ENCODE measurements around the gene MN1.
A peak's percentile ranks its signal among the peaks of the same experiment; 100 is the strongest.

Gene MN1

DNA sequence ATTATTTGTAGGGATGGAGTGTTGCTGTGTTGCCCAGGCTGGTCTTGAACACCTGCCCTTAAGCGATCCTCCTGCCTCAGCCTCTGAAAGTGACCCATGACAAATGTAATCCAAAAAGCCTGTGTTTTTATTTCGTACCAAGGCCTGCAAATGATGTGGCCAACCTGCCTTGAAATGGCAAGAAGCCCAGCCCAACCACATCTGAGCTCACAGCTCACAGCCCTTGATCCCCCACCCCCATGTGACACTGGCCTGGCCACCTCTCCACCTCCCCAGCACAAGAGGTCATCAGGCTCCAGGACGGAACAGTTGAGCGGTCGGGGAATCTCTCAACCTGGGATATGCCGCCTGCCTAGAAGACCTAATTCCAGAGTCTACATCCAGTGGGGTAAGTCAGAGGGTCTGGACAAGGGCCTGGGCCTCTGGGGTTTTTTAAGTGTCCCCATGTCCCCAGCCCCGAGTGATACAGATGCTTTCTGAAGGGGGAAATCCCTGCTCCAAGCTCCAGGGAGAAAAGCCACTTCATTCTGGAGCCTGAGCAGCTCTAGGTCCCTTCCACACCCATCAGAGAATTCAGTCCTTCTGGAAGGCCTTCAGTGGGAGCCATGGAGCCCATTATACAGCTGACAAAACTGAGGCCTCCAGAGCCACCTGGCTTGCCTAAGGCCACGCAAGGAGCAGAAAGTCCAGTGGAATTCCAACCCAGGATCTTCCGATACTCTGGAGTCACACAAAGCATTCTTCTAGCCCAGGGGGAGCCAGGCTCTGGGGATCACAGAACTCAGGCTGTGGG, 70.7 kb downstream of the MN1 start:
- DNase-seq, result no peak

DNA sequence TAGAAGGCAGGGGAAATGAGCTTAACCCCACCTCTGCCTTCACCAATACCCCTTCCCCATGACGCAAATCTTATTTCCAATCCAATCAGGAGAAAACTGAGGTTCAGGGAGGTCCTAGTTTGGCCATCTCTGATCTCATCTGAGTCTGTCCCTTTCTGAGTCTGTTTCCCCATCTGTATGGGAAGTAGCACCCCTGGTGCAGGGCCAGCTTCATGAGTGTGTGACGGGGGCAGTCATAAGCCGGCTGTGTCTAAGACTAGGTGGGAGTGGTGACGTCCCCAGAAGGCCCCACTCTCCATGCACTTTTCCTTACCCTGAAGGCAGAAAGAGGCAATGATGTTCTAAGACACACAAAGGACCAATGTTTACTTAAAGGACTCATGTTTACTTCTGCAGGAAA, 72.3 kb downstream of the MN1 start:
- DNase-seq, result peak; percentile 56 to 61

DNA sequence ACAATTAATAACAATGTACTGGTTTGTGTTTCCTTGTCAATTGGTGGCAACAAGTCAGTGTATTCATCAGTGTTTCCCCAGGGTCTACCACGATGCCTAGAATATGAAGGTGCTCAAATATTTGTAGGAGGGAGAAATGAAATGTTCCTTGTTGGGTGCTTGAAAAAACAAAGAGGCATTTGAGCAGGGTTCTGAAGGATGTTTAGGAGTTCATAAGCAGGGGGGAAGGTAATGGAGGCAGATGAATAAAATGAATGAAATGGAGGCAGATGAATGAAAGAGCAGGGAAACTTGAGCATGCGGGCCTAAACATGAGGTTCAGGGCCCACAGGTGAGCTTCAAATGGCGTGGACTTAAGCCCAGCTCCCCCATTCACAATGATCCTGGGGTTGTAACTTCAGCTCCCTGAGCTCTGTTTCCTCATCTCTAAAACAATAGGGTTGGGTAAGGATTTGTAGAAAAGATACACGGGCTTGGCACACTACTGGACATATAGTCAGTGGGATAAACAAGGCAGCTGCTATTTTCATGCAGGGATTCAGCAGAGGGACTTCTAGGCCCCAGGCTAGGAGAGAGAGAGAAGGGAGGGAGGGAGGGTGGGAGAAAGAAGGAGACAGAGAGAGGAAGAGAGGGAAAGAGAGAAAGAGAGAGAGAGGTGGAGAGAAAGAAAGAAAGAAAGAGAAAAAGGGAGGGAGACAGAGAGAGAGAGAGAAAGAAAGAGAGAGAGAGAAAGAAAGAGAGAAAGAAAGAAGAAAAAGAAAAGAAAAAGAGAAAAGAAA, 73.7 kb downstream of the MN1 start:
- no peak for DNase-seq

DNA sequence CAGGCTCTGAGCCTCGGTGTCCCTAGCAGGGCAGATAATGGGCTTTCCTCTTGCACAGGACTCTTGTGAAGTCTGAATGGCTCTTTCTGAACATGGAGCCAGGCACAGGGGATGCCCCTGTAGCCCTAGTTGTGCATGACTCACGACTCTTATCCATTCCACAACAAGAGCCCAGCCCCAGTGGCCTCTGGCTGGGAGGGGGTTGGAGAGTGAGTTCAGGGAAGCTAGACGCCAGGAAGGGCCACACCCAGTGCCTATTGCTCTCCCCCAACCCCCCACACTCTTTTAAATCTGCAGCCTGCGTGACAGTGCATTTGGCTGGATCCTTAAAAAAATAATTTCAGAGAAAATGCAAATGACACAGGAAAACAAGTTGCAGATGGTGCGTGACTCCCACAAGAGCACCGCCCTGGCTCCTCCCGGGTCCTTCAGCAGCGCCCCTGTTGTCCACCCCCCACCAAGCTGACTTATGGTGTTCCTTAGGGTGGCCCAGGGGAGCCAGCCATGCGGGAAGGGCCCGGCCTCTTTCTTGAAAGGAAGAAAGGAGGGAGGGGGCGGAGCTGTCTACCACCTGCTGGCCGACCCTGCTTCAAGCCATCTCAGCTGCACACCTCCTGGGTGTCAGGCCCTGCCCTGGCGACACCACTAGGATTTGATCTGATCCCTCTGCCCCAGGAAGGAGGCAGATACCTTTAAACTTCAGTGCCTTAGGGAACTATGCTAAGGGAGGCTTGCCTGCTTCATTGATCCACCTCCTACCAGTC, 74.7 kb downstream of the MN1 start:
- peak; percentile 73 to 88 for DNase-seq

DNA sequence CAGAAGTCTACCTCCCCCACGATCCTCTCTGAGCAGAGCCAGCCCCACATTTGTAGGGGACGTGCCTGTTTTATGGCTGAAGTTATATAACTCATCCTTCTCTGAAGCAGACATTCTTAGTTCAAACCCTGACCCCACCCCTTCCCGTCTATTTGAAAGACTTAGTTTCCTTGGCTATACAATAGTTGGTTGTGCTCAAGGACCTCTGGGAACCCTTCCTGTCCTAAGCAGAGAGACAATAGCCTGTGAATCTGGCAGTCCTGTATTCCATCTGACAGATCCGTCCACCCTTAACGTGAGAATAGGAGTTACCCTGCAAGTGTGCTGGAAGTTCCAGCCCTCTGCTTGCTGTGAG, 75.2 kb downstream of the MN1 start:
- DNase-seq, result no peak

DNA sequence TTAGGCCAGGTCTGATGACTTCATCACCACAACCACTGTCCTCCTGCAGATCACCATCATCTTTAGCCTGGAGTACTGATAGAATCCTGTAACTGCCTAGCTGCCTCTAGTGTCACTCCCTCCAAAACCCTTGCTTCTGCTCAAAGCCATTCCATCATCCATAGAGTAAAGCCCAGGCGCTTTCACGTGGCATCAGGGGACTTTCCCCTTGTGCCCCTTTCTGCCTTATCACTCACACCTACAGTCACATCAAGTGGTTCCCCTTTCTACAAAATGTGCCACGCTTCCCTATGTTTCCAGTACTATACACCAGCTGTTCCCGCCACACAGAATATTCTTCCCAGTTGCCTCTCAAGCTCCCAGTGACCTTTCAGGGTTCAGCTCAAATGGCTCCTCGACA, 75.9 kb downstream of the MN1 start:
- DNase-seq, result peak; percentile 36 to 70

DNA sequence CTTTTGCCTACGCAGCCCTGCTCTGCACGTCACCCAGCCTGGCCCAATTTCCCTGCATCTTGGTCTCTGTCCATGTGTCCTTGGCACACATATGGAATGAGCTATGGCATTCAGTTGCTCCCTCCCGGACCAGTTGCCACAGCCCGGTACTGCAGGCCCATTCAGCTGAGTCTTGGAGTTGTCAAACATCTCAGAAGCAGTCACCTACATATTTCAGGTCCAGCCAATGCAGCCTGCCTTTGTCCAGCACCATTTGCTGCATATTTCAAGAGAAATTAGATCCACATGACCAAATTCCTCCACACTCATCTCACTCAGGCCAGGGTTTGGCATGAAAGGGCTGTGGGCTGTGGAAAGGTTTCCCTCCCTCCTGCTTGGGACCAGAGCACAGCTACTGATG, 76.8 kb downstream of the MN1 start:
- DNase-seq, result no peak

DNA sequence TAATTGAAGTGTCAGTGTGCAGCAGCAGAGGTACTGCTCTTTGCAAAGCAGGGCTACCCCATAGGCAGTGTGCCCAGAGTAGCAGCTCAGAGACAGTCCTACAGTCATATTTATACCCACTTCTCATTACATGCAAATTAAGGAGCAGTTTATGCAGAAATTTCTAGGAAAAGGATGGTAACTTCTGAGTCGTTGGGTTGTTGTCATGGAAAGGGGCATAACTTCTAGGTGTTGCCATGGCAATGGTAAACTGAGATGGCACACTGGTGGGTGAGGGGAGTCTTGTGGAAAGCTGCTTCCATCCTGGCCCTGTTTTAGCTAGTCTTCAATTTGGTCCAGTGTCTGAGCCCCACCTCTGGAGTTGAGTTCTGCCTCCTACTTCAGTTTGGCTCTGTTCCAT, 77.4 kb downstream of the MN1 start:
- no peak for DNase-seq

DNA sequence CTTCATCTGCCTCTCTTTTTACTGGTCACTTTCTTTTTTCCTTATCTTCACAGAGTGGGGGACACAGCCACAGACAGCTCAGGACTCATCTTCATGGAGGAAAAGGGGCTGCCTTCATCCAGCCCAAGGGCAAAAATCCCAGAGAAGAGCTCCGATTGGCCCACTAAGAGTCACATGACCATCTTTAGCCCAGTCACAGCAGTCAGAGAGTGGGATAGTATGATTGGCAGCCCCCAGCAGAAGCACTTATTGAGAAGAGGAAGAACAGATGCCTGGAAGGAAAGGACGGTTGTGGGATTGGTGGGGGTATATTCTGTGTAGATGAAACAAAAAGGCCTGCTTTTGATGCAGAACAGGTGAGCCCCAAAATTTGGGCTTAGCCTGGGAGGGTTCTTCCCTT, 77.8 kb downstream of the MN1 start:
- DNase-seq, result no peak

DNA sequence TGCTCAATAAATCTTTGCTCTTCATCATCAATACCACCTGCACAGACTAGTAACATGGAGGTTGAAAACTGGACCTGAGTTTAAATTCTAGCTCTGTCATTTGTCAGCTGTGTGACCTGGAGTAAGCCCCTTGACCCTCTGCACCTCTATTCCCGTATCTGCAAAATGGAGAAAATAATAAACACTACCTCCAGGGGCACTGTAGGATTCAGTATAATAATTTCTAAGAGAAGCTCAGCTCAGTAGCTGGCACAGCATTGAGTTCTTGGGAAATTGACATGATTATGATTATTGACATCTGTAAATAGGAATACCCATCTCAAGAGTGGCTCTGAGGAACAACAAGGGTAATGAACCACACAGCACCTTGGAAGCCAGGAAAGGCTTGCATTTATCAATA, 78.4 kb downstream of the MN1 start:
- DNase-seq, result peak in 1 of 2 donors; percentile 23

DNA sequence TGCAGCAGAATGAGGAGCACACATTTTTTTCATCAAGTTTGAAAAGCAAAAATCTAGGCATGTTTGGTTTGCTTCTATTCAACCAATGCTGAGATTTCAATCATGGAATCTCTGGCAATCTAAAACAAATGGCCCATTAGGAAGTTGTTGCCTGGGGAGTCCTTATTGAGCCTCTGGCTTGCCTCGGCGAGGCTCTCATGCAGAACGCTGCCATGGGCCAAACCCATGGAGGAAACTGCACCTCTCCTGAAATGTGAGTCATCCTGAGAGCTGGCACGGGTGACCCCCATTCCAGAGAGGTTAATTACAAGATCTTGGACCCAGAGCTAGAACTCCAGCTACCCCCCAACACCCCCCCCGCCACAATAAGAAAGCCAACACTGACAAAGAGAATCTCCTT, 80.7 kb downstream of the MN1 start:
- no peak for DNase-seq

DNA sequence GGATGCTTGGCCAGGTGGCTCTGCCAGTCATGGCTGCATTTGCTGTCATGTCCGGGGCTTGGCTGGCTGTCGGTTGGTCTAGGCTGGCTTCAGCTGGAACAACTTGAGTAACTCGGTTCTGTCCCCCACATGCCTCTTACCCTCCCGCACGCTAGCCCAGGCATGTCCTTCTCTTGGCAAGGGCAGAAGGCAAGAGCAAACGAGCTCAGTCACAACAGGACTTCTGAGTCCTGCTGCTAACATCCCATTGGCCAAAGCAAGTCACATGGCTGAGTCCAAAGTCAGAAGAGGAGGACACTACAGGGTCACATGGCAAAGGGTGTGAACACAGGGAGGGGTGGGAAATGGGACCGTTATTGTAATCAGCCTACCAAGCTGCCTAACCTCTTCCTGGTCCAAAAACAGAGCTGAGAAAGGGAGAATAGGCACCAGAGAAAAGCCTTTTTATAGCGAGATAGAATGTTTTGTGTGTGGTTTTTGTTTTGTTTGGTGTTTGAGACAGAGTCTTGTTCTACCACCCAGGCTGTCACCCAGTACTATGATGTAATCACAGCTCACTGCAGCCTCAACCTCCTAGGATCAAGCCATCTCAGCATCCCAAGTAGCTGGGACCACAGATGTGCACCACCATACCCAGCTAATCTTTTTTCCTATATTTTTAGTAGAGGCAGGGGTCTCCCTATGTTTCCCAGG, 81.9 kb downstream of the MN1 start:
- DNase-seq, result peak; percentile 25 to 46

DNA sequence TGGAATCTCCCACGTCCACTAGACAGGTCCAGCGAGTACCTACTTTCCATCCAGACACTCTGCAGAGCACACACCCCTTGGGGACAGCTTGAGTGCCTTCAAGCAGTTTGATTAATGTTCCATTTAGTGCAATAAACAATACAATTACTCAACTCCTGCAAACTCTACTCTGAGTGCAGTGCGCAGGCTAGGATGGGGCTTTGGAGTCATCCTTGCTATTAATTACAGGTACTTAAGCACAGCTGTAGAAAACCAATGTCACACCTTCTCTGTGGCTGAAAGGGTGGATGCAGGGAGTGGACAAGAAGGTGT, 82.6 kb downstream of the MN1 start:
- no peak for DNase-seq

DNA sequence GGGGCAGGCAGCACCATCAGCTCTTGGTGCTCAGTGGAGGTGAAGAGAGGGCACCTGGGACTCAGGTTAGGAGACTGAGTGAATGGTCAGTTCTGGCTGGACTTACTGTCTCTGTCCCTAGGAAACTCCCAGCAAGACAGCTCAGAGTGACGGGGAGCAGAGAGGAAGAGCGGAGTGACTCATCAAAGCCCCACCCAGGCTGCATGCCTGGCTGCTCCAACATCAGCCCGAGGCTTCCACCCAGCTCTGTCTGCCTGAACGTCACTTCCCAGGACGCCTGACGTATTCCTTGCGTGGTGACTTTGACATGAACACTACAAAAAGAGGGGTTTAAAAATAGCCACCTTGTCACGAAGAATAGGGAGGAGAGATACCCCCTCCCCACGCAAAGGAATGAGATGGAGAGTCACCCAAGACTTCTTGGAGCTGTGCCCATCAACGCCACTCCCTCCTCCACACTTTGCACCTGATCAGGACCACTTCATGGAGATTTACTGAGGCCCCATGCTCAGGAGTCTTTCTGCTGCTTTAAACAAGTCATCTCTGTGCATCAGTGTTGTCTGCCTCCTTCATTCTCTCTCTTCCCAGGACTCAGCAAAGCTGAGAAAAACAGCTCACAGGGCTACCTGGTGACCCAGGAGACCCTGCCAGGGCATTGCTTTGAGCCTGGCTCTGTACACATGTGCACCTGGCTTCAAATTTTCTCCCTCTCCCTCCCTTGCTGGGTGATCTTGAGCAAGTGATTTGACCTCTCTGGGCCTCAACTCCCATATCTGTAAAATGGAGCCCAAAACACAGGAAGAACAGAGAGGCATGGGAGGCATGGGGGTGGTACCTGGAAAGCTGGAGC, 83.1 kb downstream of the MN1 start:
- peak; percentile 84 to 90 for DNase-seq

DNA sequence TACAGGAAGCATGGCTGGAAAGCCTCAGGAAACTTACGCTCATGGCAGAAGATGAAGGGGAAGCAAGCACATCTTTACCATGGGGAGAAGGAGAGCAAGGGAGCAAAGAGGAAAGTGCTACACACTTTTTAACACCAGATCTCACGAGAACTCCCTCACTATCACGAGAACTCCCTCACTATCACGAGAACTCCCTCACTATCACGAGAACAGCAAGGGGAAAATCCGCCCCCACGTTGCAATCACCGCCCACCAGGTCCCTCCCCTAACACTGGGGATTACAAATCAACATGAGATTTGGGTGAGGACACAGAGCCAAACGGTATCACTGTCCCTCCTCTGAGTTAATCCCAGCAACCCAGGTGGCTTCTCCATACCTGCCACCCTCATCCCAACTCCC, 84.5 kb downstream of the MN1 start:
- peak in 1 of 2 donors; percentile 23 for DNase-seq

DNA sequence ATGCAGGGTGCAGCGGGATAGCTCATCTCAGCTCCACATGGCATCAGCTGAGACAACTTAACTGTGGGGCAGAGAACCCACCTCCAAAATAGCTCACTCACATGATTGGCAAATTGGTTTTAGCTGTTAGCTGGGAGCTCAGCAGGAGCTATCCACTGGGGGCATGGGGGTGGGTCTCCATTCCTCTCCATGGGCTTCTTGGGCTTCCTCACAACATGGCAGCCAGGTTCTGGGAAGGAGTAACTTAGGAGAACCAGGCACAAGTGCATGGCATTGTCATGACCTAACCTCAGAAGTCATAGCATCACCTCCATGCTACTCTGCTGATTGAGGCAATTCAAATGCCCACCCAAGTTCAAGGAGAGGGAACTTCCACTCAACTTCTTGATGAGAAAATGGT, 85.5 kb downstream of the MN1 start:
- no peak for DNase-seq

DNA sequence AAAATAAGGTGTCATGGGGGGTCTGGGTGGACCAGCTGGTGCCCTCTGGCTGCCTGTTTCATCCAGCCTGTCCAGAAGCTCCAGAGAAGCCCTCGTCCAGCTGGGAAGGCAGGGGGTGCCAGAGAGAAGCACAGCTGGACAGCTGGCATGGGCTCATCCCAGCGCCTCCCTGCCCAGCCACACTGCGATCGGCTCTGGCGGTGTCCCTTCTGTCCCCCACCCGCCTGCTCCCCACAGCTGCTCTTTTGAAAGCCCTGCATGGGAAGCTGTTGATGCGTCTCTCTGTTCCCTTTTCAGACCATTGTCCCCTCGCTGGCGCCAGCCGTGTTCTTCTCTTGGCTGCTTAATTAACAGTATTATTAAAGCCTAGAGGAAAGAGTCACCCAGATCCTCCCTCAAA, 86.5 kb downstream of the MN1 start:
- peak in 1 of 2 donors; percentile 16 for DNase-seq

DNA sequence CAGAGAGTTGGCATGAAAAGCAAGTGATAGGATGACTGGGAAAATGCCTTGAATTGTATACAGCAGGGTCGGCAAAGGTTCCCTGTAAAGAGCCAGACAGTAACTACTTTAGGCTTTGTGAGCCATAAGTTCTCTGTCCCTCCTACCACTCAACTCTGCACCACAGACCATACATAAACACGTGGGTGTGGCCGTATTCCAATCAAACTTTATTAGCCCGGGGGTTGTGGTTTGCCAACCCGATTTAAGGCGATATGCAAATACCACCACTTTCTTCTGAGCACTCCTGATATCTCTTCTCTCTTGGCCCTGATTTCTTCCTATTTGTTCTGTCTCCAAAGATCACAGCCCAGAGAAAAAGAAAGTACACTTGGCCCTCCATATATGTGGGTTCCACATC, 87.5 kb downstream of the MN1 start:
- DNase-seq, result no peak

DNA sequence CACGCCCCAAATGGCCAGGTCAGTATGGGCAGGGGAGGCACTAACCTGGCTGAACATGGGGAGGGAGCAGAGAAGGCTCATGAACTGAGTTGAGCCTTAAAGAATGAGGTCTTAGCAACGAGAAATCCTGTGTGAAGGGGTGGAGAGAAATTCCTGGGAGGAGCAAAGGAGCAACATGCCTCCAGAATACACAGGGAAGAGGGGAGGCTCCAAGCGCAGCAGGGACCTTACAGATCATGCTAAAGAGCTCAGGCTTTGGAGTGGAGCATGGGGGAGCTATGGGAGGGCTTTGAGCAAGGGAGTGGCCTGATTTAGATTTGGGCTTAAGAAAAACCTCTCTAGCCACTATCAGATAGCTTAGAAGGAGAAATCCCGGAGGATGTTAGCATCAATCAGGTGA, 88.1 kb downstream of the MN1 start:
- DNase-seq, result no peak

DNA sequence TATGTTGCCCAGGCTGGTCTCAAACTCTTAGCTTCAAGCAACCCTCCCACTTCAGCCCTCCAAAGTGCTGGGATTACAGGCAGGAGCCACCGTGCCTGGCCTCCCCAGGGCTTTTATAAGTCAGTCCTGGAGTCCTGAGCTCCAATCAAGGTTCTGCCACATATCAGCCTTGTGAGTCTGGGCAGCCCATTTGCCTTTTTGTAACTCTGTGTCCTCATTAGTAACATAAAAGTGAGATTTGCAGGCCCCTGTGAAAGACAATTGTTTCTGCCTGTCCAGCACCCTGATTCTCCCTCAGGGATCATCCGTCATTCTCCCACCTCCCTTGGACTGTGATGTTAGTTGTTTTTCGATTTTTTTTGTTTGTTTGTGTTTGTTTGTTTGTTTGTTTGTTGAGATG, 89.8 kb downstream of the MN1 start:
- DNase-seq, result no peak

DNA sequence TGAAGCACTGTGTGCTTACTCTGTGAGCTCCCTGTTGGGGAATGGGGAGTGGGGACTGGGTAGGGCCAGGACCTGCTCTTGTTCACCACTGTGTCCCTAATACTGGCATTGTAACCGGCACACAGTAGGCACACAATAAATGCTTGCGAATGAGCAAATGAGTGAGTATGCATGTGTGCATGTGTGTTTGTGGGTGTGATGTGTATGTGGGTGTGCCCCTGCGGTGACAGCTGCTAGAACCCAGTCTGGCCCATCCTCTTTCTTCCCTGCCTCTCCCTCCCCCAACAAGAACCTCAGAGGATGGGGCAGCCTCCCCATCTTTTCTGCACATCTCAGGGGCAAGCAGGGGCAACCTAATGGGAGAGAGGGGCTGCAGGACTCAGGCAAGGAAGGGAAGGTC, 90.5 kb downstream of the MN1 start:
- no peak for DNase-seq

DNA sequence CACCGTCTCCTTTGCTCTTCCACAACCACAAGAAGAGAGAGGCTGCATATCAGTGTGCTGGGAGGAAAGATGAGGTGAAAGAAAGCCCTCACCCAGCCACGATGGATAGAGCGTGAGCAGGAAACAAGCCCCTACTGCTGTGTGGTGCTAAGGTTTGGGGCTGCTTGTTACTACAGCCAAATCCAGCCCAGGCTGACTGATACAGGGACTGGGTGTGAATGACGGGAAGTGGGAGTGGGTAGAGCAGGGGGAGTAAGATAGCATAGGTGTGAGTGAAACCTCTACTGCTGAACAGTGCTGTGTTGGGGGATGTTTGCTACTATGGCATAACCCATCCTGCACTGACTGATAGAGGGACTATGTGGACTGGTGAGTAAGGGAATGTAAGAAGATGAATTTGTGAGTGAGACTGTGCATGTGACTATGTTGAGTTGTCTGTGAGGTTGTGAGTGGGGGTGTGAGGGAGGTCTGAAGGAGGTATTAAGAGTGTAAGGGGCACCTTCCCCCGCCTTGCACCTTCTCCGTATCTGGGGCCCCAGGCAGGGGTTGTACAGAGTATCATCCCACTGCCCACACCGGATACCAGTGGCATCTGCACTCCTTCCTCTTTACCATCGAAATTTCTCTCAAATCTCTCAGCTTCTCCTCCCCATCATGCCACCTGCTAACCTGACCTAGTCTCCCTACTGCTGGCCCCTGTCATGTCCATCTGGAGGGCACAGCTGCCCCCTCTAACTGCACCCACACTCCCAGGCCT, 91.5 kb downstream of the MN1 start:
- DNase-seq, result no peak
